Liver (tissue), 9 donors: ENCODE measurements around the gene SLCO4A1. TPM values are rescaled to one million over a fixed set of nuclear protein-coding genes. Genes with fewer than 3 reads are reported as not detected.

ENCODE experiments used
- DNase-seq: peaks from one replicate; pipeline ENCODE4 v3.0.0-alpha.2; 2017; ENCODE audit warnings: low spot score
- H3K27ac ChIP-seq, 2 donors: one replicate each; pipeline ENCODE4 v1.7.0; 2013; ENCODE audit warnings: inconsistent platforms in 2 of 2, low read length in 2 of 2, control low read depth in 1 of 2, low read depth in 1 of 2, mild to moderate bottlenecking in 1 of 2
- H3K27me3 ChIP-seq, 4 donors: one replicate each; pipeline versions ENCODE4 v1.6.1 to v1.7.0; 2013; ENCODE audit warnings: low read length in 3 of 4, inconsistent platforms in 1 of 4, mild to moderate bottlenecking in 1 of 4, moderate library complexity in 1 of 4; ENCODE audit not compliant: control insufficient read depth in 4 of 4, insufficient read depth in 4 of 4
- H3K36me3 ChIP-seq, 4 donors: one replicate each; pipeline versions ENCODE4 v1.6.1 to v1.7.0; 2013; ENCODE audit warnings: low read length in 3 of 4, mild to moderate bottlenecking in 3 of 4, low read depth in 1 of 4, moderate library complexity in 1 of 4; ENCODE audit not compliant: control insufficient read depth in 4 of 4, insufficient read depth in 3 of 4
- H3K4me1 ChIP-seq, 4 donors: one replicate each; pipeline versions ENCODE4 v1.6.1 to v1.7.0; 2013; ENCODE audit warnings: low read length in 3 of 4, mild to moderate bottlenecking in 3 of 4, moderate library complexity in 1 of 4; ENCODE audit not compliant: control insufficient read depth in 4 of 4, insufficient read depth in 4 of 4
- H3K4me3 ChIP-seq, 3 donors: one replicate each; pipeline versions ENCODE4 v1.6.1 to v1.7.0; 2013; ENCODE audit warnings: low read length in 3 of 3, control low read depth in 1 of 3, low read depth in 1 of 3, mild to moderate bottlenecking in 1 of 3
- H3K9ac ChIP-seq, 2 donors: one replicate each; pipeline ENCODE4 v1.7.0; 2013; ENCODE audit warnings: low read length in 2 of 2, mild to moderate bottlenecking in 2 of 2, moderate library complexity in 2 of 2, control low read depth in 1 of 2, low read depth in 1 of 2
- H3K9me3 ChIP-seq, 4 donors: one replicate each; pipeline versions ENCODE4 v1.6.1 to v1.7.0; 2013; ENCODE audit warnings: low read length in 3 of 4; ENCODE audit not compliant: control insufficient read depth in 4 of 4
- ATF3 ChIP-seq: IDR thresholded peaks from 2 replicates; pipeline ENCODE4 v1.6.1; 2016; ENCODE audit warnings: antibody characterized with exemption
- CTCF ChIP-seq: fragments of 150-350 bp; IDR thresholded peaks from 2 replicates; pipeline ENCODE4 v1.5.1; 2017; ENCODE audit warnings: improper control_type of control experiment, low read depth, low read length; ENCODE audit not compliant: missing input control
- EGR1 ChIP-seq, 2 donors: IDR thresholded peaks; 2 replicates each; pipeline ENCODE4 v1.6.1; 2016 to 2018; ENCODE audit warnings: antibody characterized with exemption in 2 of 2, low read depth in 2 of 2
- FOXA2 ChIP-seq: IDR thresholded peaks from 2 replicates; pipeline ENCODE4 v1.6.1; 2016; ENCODE audit warnings: antibody characterized with exemption
- GABPA ChIP-seq, 2 donors: IDR thresholded peaks in 1 of 2; conservative IDR thresholded peaks in 1 of 2; 2 replicates each; pipeline ENCODE4 v1.6.1; 2016; ENCODE audit warnings: antibody characterized with exemption in 2 of 2, mild to moderate bottlenecking in 1 of 2, moderate library complexity in 1 of 2
- HNF4A ChIP-seq, 2 donors: conservative IDR thresholded peaks; 2 replicates each; pipeline ENCODE4 v1.6.1; 2016; ENCODE audit warnings: antibody characterized with exemption in 2 of 2, mild to moderate bottlenecking in 2 of 2
- HNF4G ChIP-seq: IDR thresholded peaks from 2 replicates; pipeline ENCODE4 v1.6.1; 2016; ENCODE audit warnings: antibody characterized with exemption
- MAX ChIP-seq: IDR thresholded peaks from 2 replicates; pipeline ENCODE4 v1.6.1; 2016; ENCODE audit warnings: antibody characterized with exemption
- RAD21 ChIP-seq, 2 donors: IDR thresholded peaks; 2 replicates each; pipeline ENCODE4 v1.6.1; 2016; ENCODE audit warnings: antibody characterized with exemption in 2 of 2, mild to moderate bottlenecking in 2 of 2
- REST ChIP-seq: IDR thresholded peaks from 2 replicates; pipeline ENCODE4 v1.6.1; 2016; ENCODE audit warnings: antibody characterized with exemption, mild to moderate bottlenecking
- RXRA ChIP-seq, 2 donors: IDR thresholded peaks; 2 replicates each; pipeline ENCODE4 v1.6.1; 2017 to 2018; ENCODE audit warnings: antibody characterized with exemption in 2 of 2, mild to moderate bottlenecking in 1 of 2
- SP1 ChIP-seq: IDR thresholded peaks from 2 replicates; pipeline ENCODE4 v1.6.1; 2018; ENCODE audit warnings: antibody characterized with exemption, mild to moderate bottlenecking
- YY1 ChIP-seq: IDR thresholded peaks from 2 replicates; pipeline ENCODE4 v1.6.1; 2016; ENCODE audit warnings: antibody characterized with exemption, mild to moderate bottlenecking
- WGBS: extraction: QIAGEN DNeasy Blood & Tissue Kit; methylation state at CpG from one replicate; pipeline ENCODE4 v1.1.7; 2013; 5-methylcytosine and 5-hydroxymethylcytosine counted together
- polyA plus RNA-seq, 2 donors: library from polyadenylated mRNA; stranded (reverse) in 1 of 2; unstranded in 1 of 2; fragments of 200-250 nt in 1 of 2; fragments of >200 nt in 1 of 2; fragmentation: Nextera tagmentation in 1 of 2; extraction: Ambion mirVana in 1 of 2; gene quantifications; one replicate each; pipeline versions ENCODE4 v1.2.1 to v1.2.3, GENCODE V29; 2013 to 2015
- total RNA-seq, 2 donors: library from RNA; depleted of rRNA; stranded (reverse); fragments of >200 nt; gene quantifications; one replicate each; pipeline ENCODE4 v1.2.3, GENCODE V29; 2014
- donor health status: healthy.
- donor health status: healthy.
- donor health status: healthy.
- donor health status: healthy.
- donor health status: healthy.

SLCO4A1 gene
- total and polyA plus RNA-seq, 4 donors: 1.3 to 4.3 (median 2.6) TPM

- Histone ChIP-seq H3K9ac (no peak overlapping the region), H3K36me3 (no peaks in the 10 kb centered on the region), H3K4me1 (peaks cover 0 to 17% (median 9%) of the 10 kb centered on the region in 4 donors), H3K4me3 (no peak overlapping the region), H3K27ac (no peak overlapping the region), H3K27me3 (no peaks in the 10 kb centered on the region), H3K9me3 (no peaks in the 10 kb centered on the region)
- WGBS: 91% methylated on average over 37 of the region's 38 CpGs
- DNase-seq: no peak
- TF ChIP-seq RAD21 (IDR thresholded peaks at IDR 0.05): no peak
- no peak for TF ChIP-seq ATF3
- TF ChIP-seq HNF4A (conservative IDR thresholded peaks at IDR 0.05): no peak
- TF ChIP-seq YY1: no peak
- no peak for TF ChIP-seq SP1
- no peak for TF ChIP-seq GABPA (IDR thresholded peaks at IDR 0.05 in 1 of 2, conservative IDR thresholded peaks at IDR 0.05 in 1 of 2)
- no peak for TF ChIP-seq CTCF
- TF ChIP-seq RXRA (IDR thresholded peaks at IDR 0.05): no peak
- no peak for TF ChIP-seq MAX
- no peak for TF ChIP-seq REST
- TF ChIP-seq FOXA2: no peak
- no peak for TF ChIP-seq HNF4G
- TF ChIP-seq EGR1 (IDR thresholded peaks at IDR 0.05; ENCODE audit: low read depth in 2 of 2): no peak
Observed at GRCh38 chr20:62655282-62656196, 13.2 kb downstream of the SLCO4A1 start.

GRCh38 chr20:62656197-62656918, 14.1 kb downstream of the SLCO4A1 start:
- Histone ChIP-seq H3K9me3 (no peaks in the 10 kb centered on the region), H3K4me1 (peaks cover 0 to 14% (median 9%) of the 10 kb centered on the region in 4 donors), H3K9ac (no peak overlapping the region), H3K4me3 (no peak overlapping the region), H3K36me3 (no peaks in the 10 kb centered on the region), H3K27me3 (no peaks in the 10 kb centered on the region), H3K27ac (no peak overlapping the region)
- TF ChIP-seq MAX: no peak
- no peak for DNase-seq
- 92% methylated on average over 39 of the region's 39 CpGs for WGBS
